PC-9 (cell line): ENCODE results near the gene ACOT4. TPM values are rescaled to one million over a fixed set of nuclear protein-coding genes. Genes with fewer than 3 reads are reported as not detected.

Source experiments
- BruUV-seq: library from RNA; stranded (reverse); fragments of 400-500 nt; replicated peaks from 2 replicates; lab custom pipeline; 2021; lab: Mats Ljungman, UMichigan
- CTCF ChIA-PET: fragments of 300-600 bp; sonication (Branson Sonifier 250); formaldehyde crosslinking; loops from one replicate; lab custom pipeline; 2022; ENCODE audit warnings: antibody characterized with exemption; lab: Charles Lee
- POLR2A ChIA-PET: fragments of 300-600 bp; sonication (Branson Sonifier 250); formaldehyde crosslinking; loops from one replicate; lab custom pipeline; 2022; ENCODE audit warnings: antibody characterized with exemption; ENCODE audit not compliant: unreplicated experiment; lab: Charles Lee
- DNase-seq, 2 experiments: peaks; one replicate each; pipeline versions ENCODE4 v3.0.0 to v3.0.0-alpha.2; 2015 to 2022; ENCODE audit warnings: mixed read lengths in 1 of 2
- H2AFZ ChIP-seq: fragments of 200-600 bp; sonication (generic); 2 replicates; pipeline ENCODE4 v1.8.1; 2017; ENCODE audit warnings: antibody characterized with exemption
- H3F3A ChIP-seq: fragments of 200-600 bp; sonication (generic); 2 replicates; pipeline ENCODE4 v1.8.1; 2017; ENCODE audit warnings: antibody characterized with exemption, mild to moderate bottlenecking, low read depth; ENCODE audit not compliant: insufficient read depth
- H3K27ac ChIP-seq: fragments of 200-600 bp; sonication (generic); 2 replicates; pipeline ENCODE4 v1.6.1; 2016; ENCODE audit warnings: mixed run types
- H3K27me3 ChIP-seq: fragments of 200-600 bp; sonication (generic); 2 replicates; pipeline ENCODE4 v1.6.1; 2016; ENCODE audit warnings: low read depth, mixed run types; ENCODE audit not compliant: insufficient read depth
- H3K36me3 ChIP-seq: fragments of 200-600 bp; sonication (generic); 2 replicates; pipeline ENCODE4 v1.6.1; 2016; ENCODE audit warnings: low read depth, mixed run types
- H3K4me1 ChIP-seq: fragments of 200-600 bp; sonication (generic); replicated peaks from 2 replicates; pipeline ENCODE4 v1.6.1; 2016; ENCODE audit warnings: mixed run types; ENCODE audit not compliant: insufficient read depth
- H3K4me2 ChIP-seq: fragments of 200-600 bp; sonication (generic); 2 replicates; pipeline ENCODE4 v1.6.1; 2017; ENCODE audit warnings: mixed run types
- H3K4me3 ChIP-seq: fragments of 200-600 bp; sonication (generic); 2 replicates; pipeline ENCODE4 v1.6.1; 2016; ENCODE audit warnings: mixed run types
- H3K79me2 ChIP-seq: fragments of 200-600 bp; sonication (generic); 2 replicates; pipeline ENCODE4 v1.6.1; 2017; ENCODE audit warnings: low read depth, mixed run types
- H3K9me2 ChIP-seq: fragments of 200-600 bp; sonication (generic); 2 replicates; pipeline ENCODE4 v1.8.1; 2017; ENCODE audit warnings: mild to moderate bottlenecking; ENCODE audit not compliant: insufficient read depth
- H3K9me3 ChIP-seq: fragments of 200-600 bp; sonication (generic); 2 replicates; pipeline ENCODE4 v1.8.1; 2016; ENCODE audit warnings: low read depth; ENCODE audit not compliant: insufficient read depth
- H4K20me1 ChIP-seq: fragments of 200-600 bp; sonication (generic); 2 replicates; pipeline ENCODE4 v1.8.1; 2017; ENCODE audit not compliant: insufficient read depth
- CTCF ChIP-seq: fragments of 200-600 bp; sonication (generic); conservative IDR thresholded peaks from 2 replicates; pipeline ENCODE4 v1.6.1; 2017; ENCODE audit warnings: mixed run types, antibody characterized with exemption, mild to moderate bottlenecking, moderate library complexity
- EZH2 ChIP-seq: fragments of 200-600 bp; sonication (generic); IDR thresholded peaks from 2 replicates; pipeline ENCODE4 v1.8.0; 2017; ENCODE audit warnings: antibody characterized with exemption, low read depth
- intact Hi-C: fragments of 100-400 bp; cut with micrococcal nuclease; formaldehyde crosslinking; loops from one replicate; pipeline ENCODE4 v1.10.0; 2022; ENCODE audit not compliant: unreplicated experiment
- total RNA-seq: library from RNA; stranded (reverse); gene quantifications from 2 replicates; pipeline ENCODE4 v1.2.3, GENCODE V29; 2021

ACOT4 gene
- total RNA-seq, 1 experiment from 2014 or later: 3.5 TPM

- TF ChIP-seq CTCF (no peak), EZH2 (no peak)
- DNase-seq: no peak
- CTCF ChIA-PET: interaction anchor here (0.7 kb wide), 1 partner anchor 8 kb away, joined by 5 read pairs; no protein-coding TSS in a partner anchor
- peaks cover 10% of the 10 kb centered on the region for H3K79me2 ChIP-seq
- no peak overlapping the region for H3K4me2 ChIP-seq
- H4K20me1 ChIP-seq: no peaks in the 10 kb centered on the region
- no peaks in the 10 kb centered on the region for H3K27me3 ChIP-seq
- no TSS peak for BruUV-seq
- no peak overlapping the region for H2AFZ ChIP-seq
- peaks cover 30% of the 10 kb centered on the region; the same call in 1 of the 2 replicates for H3F3A ChIP-seq
- intact Hi-C loops: no loop called here
- POLR2A ChIA-PET: interaction anchor here (0.6 kb wide), 1 partner anchor 661 kb away, joined by 3 read pairs; no protein-coding TSS in a partner anchor
- no peaks in the 10 kb centered on the region for H3K9me3 ChIP-seq
- no peaks in the 10 kb centered on the region for H3K9me2 ChIP-seq
- no peak overlapping the region for H3K4me3 ChIP-seq
- H3K36me3 ChIP-seq: no peaks in the 10 kb centered on the region
- H3K27ac ChIP-seq: no peak overlapping the region
- H3K4me1 ChIP-seq: peaks cover 23% of the 10 kb centered on the region
Measured at GRCh38 chr14:73640796-73641365, 49.2 kb downstream of the ACOT4 start.

GRCh38 chr14:73644531-73645247 is 53.0 kb downstream of the ACOT4 start, which contains the start of gene DNAL1:
Gene DNAL1 (plus strand): TSS chr14:73644986. CDS start chr14:73645040, 54 bp downstream.
- ChIA-PET CTCF (interaction anchor here (0.6 kb wide), 1 partner anchor 10 kb away, joined by 4 read pairs; no protein-coding TSS in a partner anchor), POLR2A (interaction anchor here (0.7 to 0.8 kb wide), 3 partner anchors 113 to 548 kb away, joined by 3 to 12 read pairs (median 9); no protein-coding TSS in a partner anchor)
- intact Hi-C loops: no loop called here
- TF ChIP-seq EZH2 (no peak), CTCF (no peak)
- Histone ChIP-seq H3K27me3 (no peaks in the 10 kb centered on the region), H3K4me2 (peak within 1 kb of the TSS; percentile 83), H2AFZ (peak within 1 kb of the TSS; percentile 100), H4K20me1 (no peaks in the 10 kb centered on the region), H3F3A (peaks cover 23% of the 10 kb centered on the region; the same call in 1 of the 2 replicates), H3K27ac (peak within 1 kb of the TSS; percentile 52), H3K4me3 (peak within 1 kb of the TSS; percentile 88), H3K36me3 (no peaks in the 10 kb centered on the region), H3K79me2 (peaks cover 25% of the 10 kb centered on the region), H3K9me2 (no peaks in the 10 kb centered on the region), H3K9me3 (no peaks in the 10 kb centered on the region), H3K4me1 (peaks cover 19% of the 10 kb centered on the region)
- peak; percentile 71 to 93 for DNase-seq
- TSS peak; percentile 100 for BruUV-seq

GRCh38 chr14:73645248-73645610 is 53.6 kb downstream of the ACOT4 start:
- peak overlapping the region; percentile 83 for H3K4me2 ChIP-seq
- TF ChIP-seq EZH2: no peak
- no peak for TF ChIP-seq CTCF
- DNase-seq: peak in 1 of 2 experiments; percentile 40
- H3K27me3 ChIP-seq: no peaks in the 10 kb centered on the region
- H3K36me3 ChIP-seq: no peaks in the 10 kb centered on the region
- ChIA-PET POLR2A (no interaction called here), CTCF (no interaction called here)
- H3K27ac ChIP-seq: no peak overlapping the region
- no TSS peak for BruUV-seq
- H3K4me3 ChIP-seq: peak overlapping the region; percentile 88
- intact Hi-C loops: no loop called here
- H4K20me1 ChIP-seq: no peaks in the 10 kb centered on the region
- H3K9me3 ChIP-seq: no peaks in the 10 kb centered on the region
- peaks cover 25% of the 10 kb centered on the region for H3K79me2 ChIP-seq
- no peaks in the 10 kb centered on the region for H3K9me2 ChIP-seq
- H3K4me1 ChIP-seq: peaks cover 15% of the 10 kb centered on the region
- peaks cover 23% of the 10 kb centered on the region; the same call in 1 of the 2 replicates for H3F3A ChIP-seq
- H2AFZ ChIP-seq: peak overlapping the region; percentile 100

Other genes with a start within 250 kb of the ACOT4 start
- 59.2 and 64.5 TPM in 2 replicates for gene NUMB, start 133.3 kb upstream of the ACOT4 start, total RNA-seq
- 9.9 and 10.8 TPM in 2 replicates for gene RIOX1, start 100.9 kb upstream of the ACOT4 start, total RNA-seq
- gene ACOT1, start 54.7 kb upstream of the ACOT4 start, total RNA-seq: 2.2 and 3.6 TPM in 2 replicates
- 0.18 and 0.59 TPM in 2 replicates for gene HEATR4, start 32.9 kb upstream of the ACOT4 start, total RNA-seq
- 7.2 and 11.1 TPM in 2 replicates for gene ACOT2, start 22.7 kb upstream of the ACOT4 start, total RNA-seq
- gene ACOT6, start 20.6 kb downstream of the ACOT4 start, total RNA-seq: not detected in 2 replicates
- gene DNAL1, start 53.1 kb downstream of the ACOT4 start, total RNA-seq: 23.0 and 25.5 TPM in 2 replicates
- 13.6 and 16.8 TPM in 2 replicates for gene PNMA1, start 122.5 kb downstream of the ACOT4 start, total RNA-seq